Uterus (tissue), 4 donors: ENCODE results near the gene AJAP1. TPM values are rescaled to one million over a fixed set of nuclear protein-coding genes. Genes with fewer than 3 reads are reported as not detected.

Experiments used
- DNase-seq, 2 donors: peaks; one replicate each; pipeline ENCODE4 v3.0.0-alpha.2; 2019 to 2020
- H3K27ac ChIP-seq, 2 donors: fragments of 200-600 bp; sonication (generic); 1 replicate in 1 of 2; 2 replicates in 1 of 2; pipeline ENCODE4 v1.5.1; 2016 to 2018
- H3K27me3 ChIP-seq, 2 donors: fragments of 200-600 bp; sonication (generic); one replicate each; pipeline ENCODE4 v1.5.1; 2018 to 2019; ENCODE audit warnings: control low read depth in 1 of 2
- H3K36me3 ChIP-seq, 2 donors: fragments of 200-600 bp; sonication (generic); one replicate each; pipeline ENCODE4 v1.5.1; 2019; ENCODE audit warnings: control low read depth in 1 of 2
- H3K4me1 ChIP-seq, 2 donors: fragments of 200-600 bp; sonication (generic); one replicate each; pipeline ENCODE4 v1.5.1; 2018 to 2019; ENCODE audit warnings: control low read depth in 1 of 2
- H3K4me3 ChIP-seq, 2 donors: fragments of 200-600 bp; sonication (generic); 1 replicate in 1 of 2; 2 replicates in 1 of 2; pipeline ENCODE4 v1.5.1; 2018 to 2019; ENCODE audit warnings: mild to moderate bottlenecking in 1 of 2
- H3K9me3 ChIP-seq, 2 donors: fragments of 200-600 bp; sonication (generic); one replicate each; pipeline ENCODE4 v1.5.1; 2019; ENCODE audit warnings: control low read depth in 1 of 2
- CTCF ChIP-seq, 4 experiments: fragments of 200-600 bp in 2 of 4; fragments of 450-650 bp in 2 of 4; sonication (generic) in 2 of 4; IDR thresholded peaks; one replicate each; pipeline ENCODE4 v1.5.1; 2016 to 2019; ENCODE audit warnings: antibody characterized with exemption in 4 of 4, mild to moderate bottlenecking in 2 of 4, moderate library complexity in 1 of 4
- POLR2A ChIP-seq, 2 donors: fragments of 450-650 bp; IDR thresholded peaks; one replicate each; pipeline ENCODE4 v1.6.1; 2016; ENCODE audit warnings: antibody characterized with exemption in 2 of 2, mild to moderate bottlenecking in 1 of 2, moderate library complexity in 1 of 2
- intact Hi-C: fragments of 100-400 bp; cut with DNase I; formaldehyde crosslinking; loops from one replicate; pipeline ENCODE4 v1.15.1; 2023; ENCODE audit warnings: low total_unique reads
- total RNA-seq, 4 donors: library from RNA; depleted of rRNA in 3 of 4; stranded (reverse); fragments of >200 nt in 3 of 4; gene quantifications; one replicate each; pipeline versions ENCODE4 v1.1.0 to v1.2.4, GENCODE V29; 2014 to 2023
- donor health status: DM: yes; HTN: yes; CAD: no.

The AJAP1 gene
- total RNA-seq, 4 donors from 2014 or later: 0.97 to 2.7 (median 2.0) TPM; not detected in 1

DNA sequence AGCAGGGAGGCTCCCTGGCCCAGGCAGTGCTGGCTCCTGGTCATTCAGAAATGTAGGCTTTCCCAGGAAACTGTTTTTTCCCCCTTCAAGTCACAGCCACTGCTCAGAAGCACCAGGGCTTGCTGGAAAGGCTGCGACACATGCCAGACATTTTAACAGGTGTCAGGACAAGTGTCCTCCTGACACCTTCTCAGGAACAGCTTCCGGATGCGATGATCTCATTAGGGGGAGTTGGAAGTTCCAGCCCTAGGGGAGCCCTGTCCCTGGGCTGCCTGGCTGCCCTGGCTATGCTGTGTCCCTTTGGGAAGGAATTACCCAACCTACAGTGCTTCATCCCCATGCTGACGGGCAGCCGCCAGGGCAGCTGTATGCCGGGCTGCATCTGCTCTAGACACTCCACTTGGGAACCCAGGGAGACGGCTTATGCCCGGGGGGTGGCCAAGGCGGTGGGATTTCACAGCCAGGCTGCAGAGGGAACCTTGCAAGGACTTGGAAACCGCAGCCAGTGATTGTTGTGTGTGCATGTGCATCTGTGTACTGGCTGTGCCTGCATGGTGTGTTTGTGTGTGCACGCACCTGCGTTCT, 41.8 kb downstream of the AJAP1 start:
- Histone ChIP-seq H3K4me3 (no peak overlapping the region), H3K27me3 (no peaks in the 10 kb centered on the region), H3K9me3 (no peaks in the 10 kb centered on the region), H3K27ac (no peak overlapping the region), H3K36me3 (no peaks in the 10 kb centered on the region), H3K4me1 (no peaks in the 10 kb centered on the region)
- TF ChIP-seq CTCF (IDR thresholded peaks at IDR 0.05): no peak
- TF ChIP-seq POLR2A (IDR thresholded peaks at IDR 0.05): no peak
- DNase-seq: no peak
- intact Hi-C loops: no loop called here

DNA sequence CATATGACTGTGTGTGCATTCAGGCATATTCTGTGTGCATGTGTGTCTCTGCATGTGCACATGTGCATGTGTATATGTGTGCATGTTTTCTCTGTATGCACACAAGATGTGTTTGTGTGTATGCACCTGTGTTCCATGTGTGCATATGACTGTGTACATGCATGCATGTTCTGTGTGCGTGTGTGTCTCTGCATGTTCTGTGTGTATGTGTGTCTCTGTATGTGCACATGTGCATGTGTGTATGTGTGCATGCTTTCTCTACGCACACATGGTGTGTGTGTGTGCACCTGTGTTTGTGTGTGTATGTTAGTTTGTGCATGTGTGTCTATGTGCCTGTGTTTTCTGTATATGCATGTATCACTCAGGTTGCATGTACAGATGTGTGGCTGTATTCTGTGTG, 42.3 kb downstream of the AJAP1 start:
- Histone ChIP-seq H3K27ac (no peak overlapping the region), H3K27me3 (no peaks in the 10 kb centered on the region), H3K4me1 (no peaks in the 10 kb centered on the region), H3K36me3 (no peaks in the 10 kb centered on the region), H3K9me3 (no peaks in the 10 kb centered on the region), H3K4me3 (no peak overlapping the region)
- no peak for DNase-seq
- intact Hi-C loops: no loop called here
- TF ChIP-seq POLR2A (IDR thresholded peaks at IDR 0.05): no peak
- TF ChIP-seq CTCF (IDR thresholded peaks at IDR 0.05): no peak

GRCh38 chr1:4697801-4698200, 43.4 kb downstream of the AJAP1 start:
- Histone ChIP-seq H3K4me3 (no peak overlapping the region), H3K27ac (no peak overlapping the region), H3K27me3 (no peaks in the 10 kb centered on the region), H3K4me1 (no peaks in the 10 kb centered on the region), H3K36me3 (no peaks in the 10 kb centered on the region), H3K9me3 (no peaks in the 10 kb centered on the region)
- no peak for TF ChIP-seq CTCF (IDR thresholded peaks at IDR 0.05)
- no peak for TF ChIP-seq POLR2A (IDR thresholded peaks at IDR 0.05)
- no peak for DNase-seq
- intact Hi-C loops: no loop called here

GRCh38 chr1:4698911-4699310, 44.5 kb downstream of the AJAP1 start:
- TF ChIP-seq CTCF (IDR thresholded peaks at IDR 0.05) (no peak), POLR2A (IDR thresholded peaks at IDR 0.05) (no peak)
- DNase-seq: no peak
- Histone ChIP-seq H3K27ac (no peak overlapping the region), H3K27me3 (no peaks in the 10 kb centered on the region), H3K9me3 (no peaks in the 10 kb centered on the region), H3K36me3 (no peaks in the 10 kb centered on the region), H3K4me3 (no peak overlapping the region), H3K4me1 (no peaks in the 10 kb centered on the region)
- intact Hi-C loops: no loop called here

DNA sequence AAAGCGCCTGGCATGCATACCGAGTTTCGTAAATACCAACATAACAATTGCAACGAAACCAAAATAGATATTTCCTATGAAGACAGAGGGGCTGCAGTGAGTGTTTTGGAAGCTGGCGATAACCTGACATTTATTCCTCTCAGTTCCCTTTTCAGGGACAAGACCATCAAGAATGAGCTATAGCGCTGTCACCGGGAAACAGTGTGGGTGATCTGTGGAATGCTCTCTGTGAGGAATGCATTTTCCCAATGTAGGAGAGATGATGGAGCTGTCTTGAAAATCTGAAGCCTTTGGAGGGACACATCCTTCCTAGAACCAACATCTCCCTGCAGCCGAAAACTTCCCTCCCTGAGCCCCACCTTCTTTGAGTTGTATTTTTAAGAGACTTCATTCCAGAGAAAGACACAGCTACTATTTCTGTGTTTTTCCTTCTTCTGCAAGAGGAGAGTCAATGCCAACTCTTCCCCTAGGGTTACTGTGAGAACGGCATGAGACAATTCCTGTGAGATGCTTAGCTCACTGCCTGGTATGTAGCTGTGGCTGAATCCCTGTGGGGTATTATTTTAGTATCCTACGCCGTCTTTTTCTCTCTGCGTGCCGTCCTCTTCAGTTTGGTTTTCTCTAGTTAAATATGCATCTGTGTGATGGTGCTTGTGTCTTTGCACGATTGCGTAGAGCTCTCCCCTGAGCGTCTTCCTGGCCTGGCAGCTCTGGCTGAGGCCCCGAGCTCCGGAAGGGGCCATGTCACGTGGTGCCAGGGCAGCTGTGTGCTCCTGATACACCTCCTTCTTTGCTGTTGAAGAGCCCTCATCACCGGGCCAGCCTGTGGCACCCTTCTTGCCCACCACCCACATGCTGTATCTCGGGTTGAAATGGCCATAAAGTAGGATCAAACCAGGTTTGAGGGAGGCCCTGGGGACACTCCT, 45.2 kb downstream of the AJAP1 start:
- Histone ChIP-seq H3K9me3 (no peaks in the 10 kb centered on the region), H3K4me3 (no peak overlapping the region), H3K4me1 (no peaks in the 10 kb centered on the region), H3K36me3 (no peaks in the 10 kb centered on the region), H3K27me3 (no peaks in the 10 kb centered on the region), H3K27ac (no peak overlapping the region)
- intact Hi-C loops: no loop called here
- no peak for DNase-seq
- no peak for TF ChIP-seq CTCF (IDR thresholded peaks at IDR 0.05)
- TF ChIP-seq POLR2A (IDR thresholded peaks at IDR 0.05): no peak
